Measurements from ENCODE around the gene STPG2.
A peak's percentile ranks its signal among the peaks of the same experiment; 100 is the strongest.

The STPG2 gene

GRCh38 chr4:97998203-97998602 is 145.1 kb downstream of the STPG2 start:
- DNase-seq (ENCODE audit: low read depth), result no peak
- H3K4me3 ChIP-seq (ENCODE audit: low read depth, low read length), result no peak overlapping the region
- TF ChIP-seq CTCF (conservative IDR thresholded peaks at IDR 0.05; ENCODE audit: low read depth, low read length), result no peak

DNA sequence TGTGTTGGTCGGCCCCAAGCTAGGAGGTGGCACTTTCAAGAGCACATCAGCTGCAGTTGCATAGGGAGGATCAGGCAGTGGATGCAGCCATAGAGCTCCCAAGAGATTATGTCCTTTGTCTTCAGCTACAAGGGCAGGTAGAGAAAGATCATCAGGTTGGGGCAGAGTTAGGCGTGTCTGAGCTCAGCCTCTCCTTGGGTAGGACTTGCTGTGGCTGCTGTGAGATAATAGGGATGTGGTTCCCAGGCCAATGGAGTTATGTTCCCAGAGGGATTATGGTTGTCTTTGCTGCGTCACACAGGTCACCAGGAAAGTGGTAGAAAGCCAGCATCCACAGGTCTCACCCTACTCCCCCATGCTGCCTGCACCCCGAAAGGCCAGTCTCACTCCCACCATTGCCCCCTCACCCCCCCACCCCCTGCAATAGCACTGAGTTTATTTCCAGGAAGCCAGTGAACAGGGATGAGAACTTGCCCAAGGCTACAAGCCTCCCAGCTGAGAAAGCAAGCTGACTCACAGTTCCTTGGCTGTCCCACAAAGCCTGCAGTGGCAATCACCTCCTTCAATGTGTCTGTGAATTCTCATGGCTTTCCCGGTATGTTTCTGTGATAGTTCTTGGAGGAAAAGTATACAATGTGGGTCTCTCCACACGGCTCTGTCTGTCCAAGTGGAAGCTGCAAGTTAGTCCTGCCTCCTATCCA is 148.4 kb downstream of the STPG2 start:
- DNase-seq (ENCODE audit: low read depth), result no peak
- TF ChIP-seq CTCF (conservative IDR thresholded peaks at IDR 0.05; ENCODE audit: low read depth, low read length), result no peak
- H3K4me3 ChIP-seq (ENCODE audit: low read depth, low read length), result no peak overlapping the region

- TF ChIP-seq CTCF (conservative IDR thresholded peaks at IDR 0.05; ENCODE audit: low read depth, low read length), result no peak
- no peak for DNase-seq (ENCODE audit: low read depth)
- H3K4me3 ChIP-seq (ENCODE audit: low read depth, low read length), result no peak overlapping the region
Measured at GRCh38 chr4:97990409-97990808, 152.9 kb downstream of the STPG2 start.

- H3K4me3 ChIP-seq (ENCODE audit: low read depth, low read length), result no peak overlapping the region
- DNase-seq (ENCODE audit: low read depth), result peak; percentile 64
- peak; percentile 58 for TF ChIP-seq CTCF (conservative IDR thresholded peaks at IDR 0.05; ENCODE audit: low read depth, low read length)
Measured at GRCh38 chr4:97987019-97987648, 156.1 kb downstream of the STPG2 start.

- peak; percentile 47 for TF ChIP-seq CTCF (conservative IDR thresholded peaks at IDR 0.05; ENCODE audit: low read depth, low read length)
- no peak overlapping the region for H3K4me3 ChIP-seq (ENCODE audit: low read depth, low read length)
- peak; percentile 8 for DNase-seq (ENCODE audit: low read depth)
Measured at GRCh38 chr4:97984545-97985131, 158.6 kb downstream of the STPG2 start.

DNA sequence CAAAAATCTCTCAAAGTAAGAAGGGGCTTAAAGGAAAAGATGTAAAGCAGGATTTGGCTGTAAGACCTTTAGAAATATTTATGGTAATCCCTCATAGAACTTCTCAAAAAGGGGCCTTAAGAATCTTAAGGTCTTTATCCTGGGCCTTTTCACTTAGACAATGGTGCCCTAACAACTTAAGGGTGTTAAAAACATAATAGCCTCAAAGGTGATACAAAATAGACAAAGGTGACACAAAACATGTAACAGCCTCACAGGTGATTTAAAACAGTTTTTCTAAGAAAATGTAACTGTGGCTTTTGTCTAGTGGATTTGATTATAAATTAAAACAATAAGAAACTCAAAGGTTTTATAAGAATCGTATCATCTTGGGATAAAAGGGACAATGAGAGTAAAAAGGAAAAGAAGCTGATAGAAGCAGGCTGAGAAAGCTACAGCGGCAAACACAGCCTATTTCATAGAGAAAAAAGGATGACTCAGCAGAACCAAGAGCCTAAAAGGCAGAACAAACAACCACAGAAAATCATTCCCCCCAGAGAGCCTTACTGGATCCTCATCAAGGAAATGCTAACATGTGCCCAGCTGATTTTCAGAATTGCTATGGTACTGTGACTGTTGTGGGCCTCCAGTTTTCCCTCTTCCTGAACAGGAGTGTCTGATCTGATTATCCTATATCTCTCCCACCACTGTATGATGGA is 164.3 kb downstream of the STPG2 start:
- TF ChIP-seq CTCF (conservative IDR thresholded peaks at IDR 0.05; ENCODE audit: low read depth, low read length), result no peak

More for the DNA sequence above, 164.3 kb downstream of the STPG2 start:
- H3K4me3 ChIP-seq (ENCODE audit: low read depth, low read length), result no peak overlapping the region
- DNase-seq (ENCODE audit: low read depth), result no peak

Data from choroid plexus epithelial cell (primary cell).